Activated naive CD4-positive, alpha-beta T cell treated with anti-CD3 and anti-CD28 coated beads for 36 hours (primary cell): ENCODE results near the gene CCDC197. TPM values are rescaled to one million over a fixed set of nuclear protein-coding genes. Genes with fewer than 3 reads are reported as not detected.

Experiments
- CTCF ChIA-PET: fragments of 350-600 bp; sonication (Branson Sonifier 250); formaldehyde crosslinking; loops from one replicate; lab custom pipeline; 2021; ENCODE audit warnings: antibody characterized with exemption; lab: Charles Lee
- DNase-seq: peaks from one replicate; pipeline ENCODE4 v3.0.0-alpha.2; 2020
- H3K27ac Mint-ChIP-seq: one replicate; pipeline ENCODE4 v1.8.0; 2021; ENCODE audit warnings: mild to moderate bottlenecking, mixed read lengths
- H3K27me3 Mint-ChIP-seq: one replicate; pipeline ENCODE4 v1.8.0; 2021; ENCODE audit warnings: low read depth, mixed read lengths
- H3K36me3 Mint-ChIP-seq: one replicate; pipeline ENCODE4 v1.8.0; 2021; ENCODE audit warnings: low read depth, mixed read lengths
- H3K4me1 Mint-ChIP-seq: one replicate; pipeline ENCODE4 v1.8.0; 2021; ENCODE audit warnings: low read depth, mixed read lengths
- H3K4me3 Mint-ChIP-seq: one replicate; pipeline ENCODE4 v1.8.0; 2021; ENCODE audit warnings: mild to moderate bottlenecking, moderate library complexity, mixed read lengths
- H3K9me3 Mint-ChIP-seq: one replicate; pipeline ENCODE4 v1.8.0; 2021; ENCODE audit warnings: mixed read lengths
- intact Hi-C: fragments of 100-400 bp; cut with micrococcal nuclease; formaldehyde crosslinking; loops from one replicate; pipeline ENCODE4 v1.15.1; 2023
- total RNA-seq, 2 experiments: library from RNA; stranded (reverse); gene quantifications; one replicate each; pipeline ENCODE4 v1.2.3, GENCODE V29; 2021

The CCDC197 gene
- total RNA-seq, 2 experiments from 2014 or later: not detected

DNA sequence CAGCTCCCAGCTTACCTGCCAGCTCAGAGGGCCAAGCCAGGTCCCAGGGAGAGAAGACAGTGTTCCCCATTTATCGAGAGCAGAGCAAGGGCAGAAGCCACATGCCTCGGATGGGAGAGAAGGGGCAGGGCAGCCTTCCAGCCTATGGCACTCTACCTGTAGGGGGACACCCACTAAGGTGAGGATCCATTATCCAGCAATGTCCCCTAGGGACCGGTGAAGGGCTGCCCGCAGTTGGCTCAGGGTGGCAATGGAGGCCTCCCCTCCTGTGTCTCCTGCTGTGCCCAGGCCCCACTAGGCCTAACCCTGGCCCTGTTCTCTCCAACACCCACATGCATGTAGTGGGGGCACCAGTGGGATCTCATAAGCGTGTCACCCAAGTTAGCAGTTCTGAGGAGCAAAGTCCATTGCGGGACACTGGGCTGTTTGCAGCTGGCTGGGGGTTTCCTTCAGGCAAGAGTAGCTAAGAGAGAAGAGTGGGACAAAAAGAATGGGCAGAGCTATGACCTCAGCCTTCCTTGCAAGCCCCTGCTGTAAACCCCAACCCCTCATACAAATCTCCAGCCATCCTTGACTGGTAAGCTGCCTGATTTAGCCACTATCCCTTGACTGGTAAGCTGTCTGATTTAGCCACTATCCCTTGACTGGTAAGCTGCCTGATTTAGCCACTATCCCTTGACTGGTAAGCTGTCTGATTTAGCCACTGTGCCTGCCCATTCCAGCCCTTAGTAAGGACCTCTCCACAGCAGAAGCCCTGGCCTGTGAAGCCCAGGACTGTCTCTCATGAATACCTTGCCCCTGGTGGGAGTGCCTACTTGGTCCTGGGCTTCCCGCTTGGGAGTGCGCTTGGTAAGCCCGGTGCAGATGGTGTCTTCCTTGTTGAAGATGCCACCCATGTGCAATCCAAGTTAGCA is 15.5 kb upstream of the CCDC197 start:
- Mint-ChIP-seq H3K36me3 (peaks cover 14% of the 10 kb centered on the region), H3K4me1 (peaks cover 44% of the 10 kb centered on the region), H3K9me3 (peaks cover 22% of the 10 kb centered on the region), H3K4me3 (no peak overlapping the region), H3K27ac (no peak overlapping the region), H3K27me3 (no peaks in the 10 kb centered on the region)
- CTCF ChIA-PET: interaction anchor here (1.1 to 4.4 kb wide), 4 partner anchors 18 to 45 kb away, joined by 4 to 28 read pairs (median 14); no protein-coding TSS in a partner anchor
- DNase-seq: no peak
- intact Hi-C loops: no loop called here

DNA sequence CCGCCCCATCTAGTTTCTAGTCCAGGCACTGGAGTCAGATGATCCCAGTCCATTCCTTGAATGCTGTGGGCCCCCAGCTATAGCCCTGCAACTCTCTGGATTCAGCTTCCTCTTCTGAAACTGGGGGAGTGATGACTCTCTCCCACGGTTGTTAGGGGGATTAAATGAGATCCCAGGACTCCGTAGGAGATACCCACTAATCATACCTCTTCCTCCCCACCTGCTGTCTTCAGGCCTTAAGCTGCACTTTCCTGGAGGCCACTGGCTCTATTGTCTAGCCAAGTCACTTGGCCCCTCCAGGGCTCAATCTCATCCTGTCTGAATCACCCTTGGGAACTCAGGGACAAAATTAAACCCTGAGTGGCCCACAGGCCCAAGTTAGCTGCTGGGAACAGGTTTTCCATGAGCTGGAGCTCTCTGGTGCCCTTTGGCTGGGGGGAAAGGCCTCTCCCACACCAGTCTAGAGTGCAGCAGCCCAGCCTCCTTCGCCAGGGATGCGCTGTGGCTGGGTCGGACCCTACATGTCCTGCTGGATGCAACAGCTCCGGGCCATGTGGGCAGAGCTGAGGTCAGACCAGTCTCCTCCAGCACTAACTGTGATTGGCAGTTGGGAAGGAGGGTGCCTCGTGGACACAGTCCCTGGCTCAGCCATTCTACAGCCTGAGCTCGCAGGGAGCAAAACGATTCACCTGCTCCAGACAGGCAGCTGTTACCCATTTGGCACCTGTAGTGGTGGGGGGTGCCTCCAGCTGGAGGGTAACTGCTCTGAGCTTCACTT is 14.7 kb upstream of the CCDC197 start:
- H3K4me1 Mint-ChIP-seq: peaks cover 36% of the 10 kb centered on the region

DNA sequence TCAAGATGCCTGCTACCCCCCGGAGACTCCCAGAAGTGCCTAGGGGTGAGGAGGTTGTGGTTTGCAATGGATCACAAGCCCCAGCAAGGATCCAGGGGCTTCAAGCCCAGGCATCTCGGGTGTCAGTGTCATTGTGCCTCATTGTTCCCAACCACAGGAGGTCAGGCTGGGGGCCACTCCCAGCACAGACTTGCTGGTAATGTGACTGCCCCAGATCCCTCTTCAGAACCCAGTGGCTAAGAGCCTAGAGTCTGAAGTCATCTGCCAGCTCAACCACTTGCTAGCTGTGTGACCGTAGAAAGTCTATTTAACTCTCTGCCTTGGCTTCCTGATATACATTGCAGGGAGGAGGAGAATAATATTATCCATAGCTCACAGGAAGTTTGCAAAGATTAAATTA is 13.0 kb upstream of the CCDC197 start:
- no peaks in the 10 kb centered on the region for H3K27me3 Mint-ChIP-seq
- intact Hi-C loops: no loop called here
- no peak overlapping the region for H3K27ac Mint-ChIP-seq
- peaks cover 3% of the 10 kb centered on the region for H3K9me3 Mint-ChIP-seq
- H3K36me3 Mint-ChIP-seq: peaks cover 2% of the 10 kb centered on the region
- DNase-seq: no peak
- no peak overlapping the region for H3K4me3 Mint-ChIP-seq
- peaks cover 19% of the 10 kb centered on the region for H3K4me1 Mint-ChIP-seq
- CTCF ChIA-PET: interaction anchor here (0.9 to 4.4 kb wide), 5 partner anchors 8 to 152 kb away, joined by 3 to 28 read pairs (median 3); no protein-coding TSS in a partner anchor

More for the DNA sequence above, 14.7 kb upstream of the CCDC197 start:
- no peak overlapping the region for H3K4me3 Mint-ChIP-seq
- H3K9me3 Mint-ChIP-seq: peaks cover 13% of the 10 kb centered on the region
- H3K36me3 Mint-ChIP-seq: peaks cover 10% of the 10 kb centered on the region
- DNase-seq: no peak
- no peak overlapping the region for H3K27ac Mint-ChIP-seq
- intact Hi-C loops: no loop called here
- CTCF ChIA-PET: interaction anchor here (0.7 to 4.4 kb wide), 6 partner anchors 10 to 45 kb away, joined by 3 to 28 read pairs (median 4); no protein-coding TSS in a partner anchor
- H3K27me3 Mint-ChIP-seq: no peaks in the 10 kb centered on the region

DNA sequence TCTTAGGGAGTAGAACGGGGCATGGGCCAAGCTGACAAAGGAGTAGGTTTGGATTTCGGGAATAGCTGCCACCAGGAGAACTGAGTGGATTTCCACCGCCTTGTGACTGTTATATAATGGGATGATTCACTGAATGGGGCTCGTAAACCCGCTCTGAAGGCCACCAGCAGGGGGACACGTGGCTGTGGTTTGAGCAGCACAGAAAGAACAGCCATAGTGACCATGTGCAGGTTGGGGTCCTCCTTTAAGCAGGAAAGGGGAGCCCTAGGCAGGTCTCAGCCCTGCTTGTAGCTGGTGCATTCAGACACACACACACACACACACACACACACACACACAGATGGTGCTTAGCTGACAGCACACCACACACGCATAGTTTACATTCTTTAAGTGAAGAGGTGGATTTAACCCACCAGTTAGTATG is 12.1 kb upstream of the CCDC197 start:
- Mint-ChIP-seq H3K36me3 (no peaks in the 10 kb centered on the region), H3K4me1 (peaks cover 10% of the 10 kb centered on the region), H3K4me3 (no peak overlapping the region), H3K27ac (no peak overlapping the region), H3K27me3 (no peaks in the 10 kb centered on the region), H3K9me3 (no peaks in the 10 kb centered on the region)
- intact Hi-C loops: no loop called here
- CTCF ChIA-PET: interaction anchor here (1.0 to 3.9 kb wide), 4 partner anchors 10 to 51 kb away, joined by 3 to 24 read pairs (median 4); no protein-coding TSS in a partner anchor
- DNase-seq: no peak

DNA sequence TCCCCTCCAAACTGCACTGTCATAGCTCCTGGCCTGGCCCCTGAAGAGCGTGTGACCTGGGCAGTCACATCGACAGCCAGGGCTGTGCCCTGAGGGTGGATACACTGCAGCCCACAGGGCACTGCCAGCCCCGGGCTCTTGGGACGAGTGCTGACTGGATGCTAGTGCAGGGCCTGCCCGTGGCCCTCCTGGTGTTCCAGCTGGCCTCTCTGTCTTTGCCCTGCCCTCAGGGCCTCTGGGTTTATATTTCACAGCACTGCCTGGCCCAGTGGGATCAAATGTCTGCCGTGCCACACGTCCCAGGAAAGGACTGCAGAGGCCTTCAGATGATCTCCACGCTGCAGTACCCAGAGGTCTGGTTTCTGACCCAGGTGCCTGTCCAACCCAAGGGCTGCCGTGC is 10.1 kb upstream of the CCDC197 start:
- Mint-ChIP-seq H3K36me3 (no peaks in the 10 kb centered on the region), H3K4me1 (peaks cover 2% of the 10 kb centered on the region), H3K27me3 (no peaks in the 10 kb centered on the region), H3K4me3 (no peak overlapping the region), H3K9me3 (no peaks in the 10 kb centered on the region), H3K27ac (no peak overlapping the region)
- CTCF ChIA-PET: interaction anchor here (0.6 kb wide), 1 partner anchor 11 kb away, joined by 3 read pairs; no protein-coding TSS in a partner anchor
- intact Hi-C loops: no loop called here
- DNase-seq: no peak

DNA sequence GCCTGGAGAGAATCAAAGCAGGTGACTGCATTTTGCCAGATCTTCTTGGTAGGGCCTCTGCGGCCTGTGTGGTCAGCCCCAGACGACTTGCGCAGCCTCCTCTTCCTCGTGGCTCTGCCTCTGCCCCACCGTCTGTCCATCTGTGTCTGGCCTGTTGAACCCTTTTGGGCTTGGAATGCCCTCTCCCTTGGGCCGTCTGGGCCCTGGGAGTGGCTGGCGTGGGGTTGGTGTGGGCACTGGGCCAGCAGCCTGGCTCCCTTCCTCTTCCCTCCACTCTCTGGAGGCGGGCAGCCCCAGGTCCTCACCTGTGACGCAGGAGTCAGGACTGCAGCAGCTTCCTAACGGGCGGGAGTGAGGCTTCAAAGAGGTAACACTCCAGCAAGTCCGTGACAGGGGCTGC is 9.7 kb upstream of the CCDC197 start:
- Mint-ChIP-seq H3K27me3 (no peaks in the 10 kb centered on the region), H3K27ac (no peak overlapping the region), H3K9me3 (no peaks in the 10 kb centered on the region), H3K4me1 (peaks cover 2% of the 10 kb centered on the region), H3K36me3 (no peaks in the 10 kb centered on the region), H3K4me3 (no peak overlapping the region)
- intact Hi-C loops: no loop called here
- no peak for DNase-seq
- CTCF ChIA-PET: no interaction called here

DNA sequence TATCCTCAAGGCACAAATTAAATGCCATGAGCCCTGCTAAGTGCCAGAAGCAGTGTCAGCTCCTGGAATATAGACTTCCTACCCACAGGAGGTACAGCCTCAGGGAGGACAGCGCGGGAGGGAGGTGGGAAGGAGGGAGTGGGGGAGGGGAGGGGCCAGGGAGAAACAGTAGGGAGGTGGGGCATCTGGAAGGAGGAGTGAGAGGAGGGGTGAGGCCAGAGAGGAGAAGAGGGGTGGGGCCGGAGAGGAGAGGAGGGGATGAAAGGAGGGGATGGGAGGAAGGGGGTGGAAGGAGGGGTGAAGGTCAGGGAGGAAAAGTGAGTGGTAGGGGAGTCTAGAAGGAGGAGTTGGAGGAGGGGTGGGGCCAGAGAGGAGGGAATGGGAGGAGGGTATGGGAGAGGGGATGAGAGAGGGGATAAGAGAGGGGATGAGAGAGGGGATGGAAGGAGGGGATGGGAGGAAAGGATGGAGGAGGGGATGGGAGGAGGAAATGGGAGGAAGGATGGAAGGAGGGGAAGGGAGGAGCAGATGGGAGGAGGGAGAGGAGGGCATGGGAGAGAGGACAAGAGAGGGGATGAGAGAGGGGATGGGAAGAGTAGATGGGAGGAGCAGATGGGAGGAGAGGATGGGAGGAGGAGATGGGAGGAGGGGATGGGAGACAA is 9.2 kb upstream of the CCDC197 start:
- no peak overlapping the region for H3K27ac Mint-ChIP-seq
- CTCF ChIA-PET: no interaction called here
- H3K9me3 Mint-ChIP-seq: no peaks in the 10 kb centered on the region
- H3K27me3 Mint-ChIP-seq: no peaks in the 10 kb centered on the region
- H3K4me3 Mint-ChIP-seq: no peak overlapping the region
- DNase-seq: no peak
- intact Hi-C loops: no loop called here
- H3K4me1 Mint-ChIP-seq: peaks cover 2% of the 10 kb centered on the region
- no peaks in the 10 kb centered on the region for H3K36me3 Mint-ChIP-seq

DNA sequence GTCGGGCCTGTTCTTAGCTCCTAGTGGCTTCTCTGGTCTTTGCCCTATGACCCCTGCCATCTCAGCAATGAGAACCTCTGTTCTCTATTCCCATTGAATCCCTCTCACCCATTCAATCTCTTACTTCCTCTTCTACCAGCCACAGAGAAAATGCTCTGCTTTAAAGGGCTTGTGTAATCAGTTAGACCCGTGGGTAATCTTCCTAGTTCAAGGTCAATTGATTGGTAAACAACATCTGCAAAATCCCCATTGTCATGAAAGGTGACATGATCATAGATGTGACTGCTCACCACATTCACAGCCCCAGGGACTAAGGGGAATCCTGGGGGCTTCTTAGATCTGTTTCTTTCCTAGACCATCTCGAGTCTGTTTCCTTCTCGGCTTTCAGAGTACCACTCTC is 7.2 kb upstream of the CCDC197 start:
- Mint-ChIP-seq H3K4me1 (peaks cover 3% of the 10 kb centered on the region), H3K27ac (no peak overlapping the region), H3K36me3 (no peaks in the 10 kb centered on the region), H3K27me3 (no peaks in the 10 kb centered on the region), H3K9me3 (no peaks in the 10 kb centered on the region), H3K4me3 (no peak overlapping the region)
- intact Hi-C loops: no loop called here
- CTCF ChIA-PET: interaction anchor here (0.9 to 1.1 kb wide), 2 partner anchors 15 to 21 kb away, joined by 3 to 4 read pairs; no protein-coding TSS in a partner anchor
- no peak for DNase-seq

DNA sequence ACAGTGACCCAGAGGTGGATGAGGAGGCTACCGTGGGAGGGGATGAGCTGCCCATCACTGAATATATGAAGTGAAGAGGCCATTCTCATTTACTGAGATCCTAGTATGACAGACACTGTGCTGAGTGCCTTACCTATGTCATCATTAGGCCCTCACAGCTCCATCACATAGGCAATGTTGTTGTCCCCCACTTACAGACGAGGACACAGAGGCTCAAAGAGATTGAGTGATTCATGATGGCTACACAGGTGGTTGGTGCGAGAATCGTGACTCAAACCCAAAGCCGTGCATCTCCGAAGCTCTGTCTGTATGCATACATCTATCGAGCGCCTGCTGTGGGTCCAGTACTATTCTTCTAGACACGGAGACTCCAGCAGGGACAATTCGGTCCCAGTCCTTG is 5.9 kb upstream of the CCDC197 start:
- CTCF ChIA-PET: interaction anchor here (1.0 to 15.7 kb wide), 5 partner anchors 8 to 52 kb away, joined by 3 to 384 read pairs (median 5); no protein-coding TSS in a partner anchor

DNA sequence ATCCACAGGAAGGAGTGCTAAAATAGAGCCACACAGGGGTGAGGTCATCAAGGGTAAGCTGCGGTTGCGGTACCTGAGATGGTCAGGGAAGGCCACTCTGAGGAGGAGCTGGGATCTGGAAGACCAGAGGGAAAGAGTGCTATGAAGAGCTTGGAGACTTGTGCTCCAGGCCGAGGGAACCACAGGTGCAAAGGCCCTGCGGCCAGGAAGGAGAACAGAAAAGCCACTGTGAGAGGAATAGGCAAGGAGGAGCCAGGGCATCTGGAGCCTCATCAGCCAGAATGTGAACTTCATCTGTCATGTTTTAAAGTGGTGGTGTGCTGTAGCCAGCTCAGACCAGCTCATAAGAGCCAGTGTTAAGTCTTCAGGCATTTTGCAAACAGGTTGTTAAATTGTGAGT is 5.5 kb upstream of the CCDC197 start:
- no peaks in the 10 kb centered on the region for H3K9me3 Mint-ChIP-seq
- no peaks in the 10 kb centered on the region for H3K36me3 Mint-ChIP-seq
- CTCF ChIA-PET: interaction anchor here (1.0 to 15.7 kb wide), 5 partner anchors 8 to 52 kb away, joined by 3 to 384 read pairs (median 5); no protein-coding TSS in a partner anchor
- H3K4me1 Mint-ChIP-seq: peaks cover 13% of the 10 kb centered on the region
- DNase-seq: no peak
- no peaks in the 10 kb centered on the region for H3K27me3 Mint-ChIP-seq
- intact Hi-C loops: no loop called here
- H3K27ac Mint-ChIP-seq: no peak overlapping the region
- H3K4me3 Mint-ChIP-seq: no peak overlapping the region

More for the DNA sequence above, 5.9 kb upstream of the CCDC197 start:
- DNase-seq: no peak
- intact Hi-C loops: no loop called here
- H3K4me1 Mint-ChIP-seq: peaks cover 13% of the 10 kb centered on the region
- H3K9me3 Mint-ChIP-seq: no peaks in the 10 kb centered on the region
- H3K27me3 Mint-ChIP-seq: no peaks in the 10 kb centered on the region
- no peak overlapping the region for H3K27ac Mint-ChIP-seq
- H3K36me3 Mint-ChIP-seq: no peaks in the 10 kb centered on the region
- H3K4me3 Mint-ChIP-seq: no peak overlapping the region

DNA sequence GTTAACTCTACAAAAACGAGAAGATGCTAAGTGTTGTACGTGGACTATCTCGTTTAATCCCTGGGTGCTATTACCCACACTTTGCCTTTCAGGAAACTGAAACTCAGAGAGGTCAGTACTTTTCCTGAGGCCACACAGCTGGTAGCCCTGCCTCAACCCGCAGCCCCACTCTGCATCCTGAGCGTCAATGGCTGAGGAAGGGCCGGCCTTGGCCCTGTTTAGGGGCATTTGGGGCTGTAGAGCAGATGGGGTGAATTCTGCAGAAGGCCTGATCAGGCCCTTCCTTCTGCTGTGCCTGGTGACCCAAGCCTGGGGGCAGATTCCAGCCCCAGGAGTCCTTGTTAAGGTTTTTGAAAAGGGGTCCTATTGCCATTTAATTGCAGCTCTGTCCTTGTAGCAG is 3.7 kb upstream of the CCDC197 start:
- CTCF ChIA-PET: interaction anchor here (2.0 to 15.7 kb wide), 2 partner anchors 8 to 54 kb away, joined by 11 to 384 read pairs; no protein-coding TSS in a partner anchor
- intact Hi-C loops: no loop called here
- no peaks in the 10 kb centered on the region for H3K9me3 Mint-ChIP-seq
- H3K27ac Mint-ChIP-seq: no peak overlapping the region
- H3K27me3 Mint-ChIP-seq: no peaks in the 10 kb centered on the region
- peaks cover 22% of the 10 kb centered on the region for H3K4me1 Mint-ChIP-seq
- no peaks in the 10 kb centered on the region for H3K36me3 Mint-ChIP-seq
- H3K4me3 Mint-ChIP-seq: no peak overlapping the region
- DNase-seq: no peak
